ENCODE measurements around the gene NTNG1.

Gene NTNG1

DNA sequence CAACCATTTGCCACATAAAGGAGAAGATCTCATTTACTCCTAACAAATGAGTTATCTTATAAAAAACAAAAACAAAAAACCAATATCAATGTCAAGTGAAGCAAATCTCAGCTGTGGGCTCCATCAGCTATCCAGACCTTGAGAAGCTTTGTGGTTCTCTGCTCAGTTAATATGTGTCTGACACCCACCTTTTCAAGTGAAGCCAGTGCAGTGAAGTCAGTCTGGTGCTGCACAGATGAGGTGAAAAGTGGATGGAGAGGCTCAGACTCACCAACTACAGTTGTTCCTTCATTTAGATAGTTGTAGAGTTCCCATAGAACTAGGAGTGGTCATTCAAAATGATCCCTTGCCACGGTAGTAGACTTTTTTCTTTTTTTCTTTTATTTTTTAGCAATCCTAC lies 106.8 kb downstream of the NTNG1 start:
- TF ChIP-seq, protein P1, sequence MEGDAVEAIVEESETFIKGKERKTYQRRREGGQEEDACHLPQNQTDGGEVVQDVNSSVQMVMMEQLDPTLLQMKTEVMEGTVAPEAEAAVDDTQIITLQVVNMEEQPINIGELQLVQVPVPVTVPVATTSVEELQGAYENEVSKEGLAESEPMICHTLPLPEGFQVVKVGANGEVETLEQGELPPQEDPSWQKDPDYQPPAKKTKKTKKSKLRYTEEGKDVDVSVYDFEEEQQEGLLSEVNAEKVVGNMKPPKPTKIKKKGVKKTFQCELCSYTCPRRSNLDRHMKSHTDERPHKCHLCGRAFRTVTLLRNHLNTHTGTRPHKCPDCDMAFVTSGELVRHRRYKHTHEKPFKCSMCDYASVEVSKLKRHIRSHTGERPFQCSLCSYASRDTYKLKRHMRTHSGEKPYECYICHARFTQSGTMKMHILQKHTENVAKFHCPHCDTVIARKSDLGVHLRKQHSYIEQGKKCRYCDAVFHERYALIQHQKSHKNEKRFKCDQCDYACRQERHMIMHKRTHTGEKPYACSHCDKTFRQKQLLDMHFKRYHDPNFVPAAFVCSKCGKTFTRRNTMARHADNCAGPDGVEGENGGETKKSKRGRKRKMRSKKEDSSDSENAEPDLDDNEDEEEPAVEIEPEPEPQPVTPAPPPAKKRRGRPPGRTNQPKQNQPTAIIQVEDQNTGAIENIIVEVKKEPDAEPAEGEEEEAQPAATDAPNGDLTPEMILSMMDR (IDR thresholded peaks at IDR 0.05; ENCODE audit: insufficient read depth, low read length, missing control alignments): no peak
- H3K4me3 ChIP-seq (ENCODE audit: low read depth, low read length): no peak overlapping the region
- POLR2A ChIA-PET: no interaction called here
- no peak for DNase-seq (ENCODE audit: low read depth, low spot score)
- CTCF ChIA-PET: interaction anchor here (1.0 kb wide), 1 partner anchor 29 kb away, joined by 3 read pairs; no protein-coding TSS in a partner anchor

DNA sequence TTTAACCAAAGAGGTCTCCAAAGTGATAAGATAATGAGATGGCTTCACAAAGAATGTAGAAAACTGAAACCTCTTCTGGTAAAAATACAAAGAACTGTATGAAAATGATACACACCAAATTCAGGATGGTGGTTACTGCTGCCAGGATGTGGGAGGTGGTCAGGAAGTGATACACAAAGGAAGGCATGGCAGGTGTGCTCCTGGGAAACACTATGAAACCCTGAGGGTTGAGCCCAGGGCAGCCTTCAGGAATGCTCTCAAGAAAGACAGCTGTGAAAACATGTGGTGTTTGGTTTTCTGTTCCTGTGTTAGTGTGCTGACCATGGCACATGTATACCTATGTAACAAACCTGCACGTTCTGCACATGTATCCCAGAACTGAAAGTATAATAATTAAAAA lies 109.3 kb downstream of the NTNG1 start:
- TF ChIP-seq, protein P1 (IDR thresholded peaks at IDR 0.05; ENCODE audit: insufficient read depth, low read length, missing control alignments): no peak
- ChIA-PET POLR2A (no interaction called here), CTCF (no interaction called here)
- no peak for DNase-seq (ENCODE audit: low read depth, low spot score)
- no peak overlapping the region for H3K4me3 ChIP-seq (ENCODE audit: low read depth, low read length)

DNA sequence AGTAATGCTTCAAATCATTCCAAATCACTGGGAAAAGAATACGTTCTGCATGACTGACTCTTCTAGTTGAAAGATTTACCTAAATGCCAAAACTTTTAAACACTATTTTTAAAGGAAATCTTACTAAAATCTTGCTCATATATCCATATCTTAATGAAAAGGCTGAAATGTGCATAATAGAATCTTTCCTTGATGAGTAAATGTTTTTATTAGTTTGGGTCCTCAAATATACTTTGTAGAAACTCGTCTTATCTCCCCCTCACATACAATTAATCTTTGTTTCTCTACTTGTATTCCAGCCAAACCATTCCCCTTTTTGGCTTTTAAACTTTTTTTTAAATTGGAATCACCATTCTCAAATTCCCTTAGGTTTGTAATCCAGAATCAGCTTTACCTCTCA lies 110.2 kb downstream of the NTNG1 start:
- POLR2A ChIA-PET: no interaction called here
- CTCF ChIA-PET: no interaction called here
- H3K4me3 ChIP-seq (ENCODE audit: low read depth, low read length): no peak overlapping the region

DNA sequence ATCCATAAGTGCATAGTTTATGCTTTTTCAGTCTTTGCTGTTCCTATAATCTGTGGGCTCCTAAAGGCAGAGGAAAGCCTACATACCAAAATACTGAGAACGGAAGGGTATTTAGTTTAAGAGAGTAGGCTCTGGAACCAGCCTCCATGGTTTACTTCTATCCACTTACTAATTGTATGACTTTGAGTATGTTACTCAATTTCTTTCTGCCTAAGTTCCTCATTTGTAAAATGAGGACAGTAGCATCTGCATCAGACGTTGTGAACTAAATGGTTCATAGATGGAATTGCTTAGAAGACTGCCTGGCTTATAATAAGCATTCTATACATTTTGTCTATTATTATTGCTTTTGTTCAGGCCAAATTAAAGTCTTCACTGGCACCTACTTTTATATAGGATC lies 111.0 kb downstream of the NTNG1 start:
- H3K4me3 ChIP-seq (ENCODE audit: low read depth, low read length): no peak overlapping the region
- CTCF ChIA-PET: no interaction called here
- POLR2A ChIA-PET: no interaction called here
- no peak for DNase-seq (ENCODE audit: low read depth, low spot score)
- TF ChIP-seq, protein P1 (IDR thresholded peaks at IDR 0.05; ENCODE audit: insufficient read depth, low read length, missing control alignments): no peak

More for the DNA sequence above, 110.2 kb downstream of the NTNG1 start:
- DNase-seq (ENCODE audit: low read depth, low spot score): no peak
- TF ChIP-seq, protein P1 (IDR thresholded peaks at IDR 0.05; ENCODE audit: insufficient read depth, low read length, missing control alignments): no peak

DNA sequence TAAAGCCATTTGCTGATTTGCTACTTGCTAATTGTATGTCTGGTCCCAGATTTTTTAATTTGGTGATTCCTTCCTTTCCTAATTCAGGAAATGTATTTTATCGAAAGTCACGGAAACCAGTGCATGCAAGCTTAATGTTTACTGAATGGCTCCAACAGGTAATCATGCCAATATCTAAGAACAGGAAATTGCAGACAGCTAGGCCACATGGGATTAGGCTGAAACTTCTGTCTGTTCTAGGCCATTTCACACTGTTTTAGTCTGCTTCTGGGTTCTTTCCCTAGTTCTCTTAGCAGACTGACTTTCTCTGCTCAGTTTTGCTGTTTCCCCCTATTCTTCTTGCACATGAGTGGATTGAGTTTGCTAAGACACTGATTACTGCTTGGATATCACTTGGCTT lies 111.4 kb downstream of the NTNG1 start:
- DNase-seq (ENCODE audit: low read depth, low spot score): no peak
- TF ChIP-seq, protein P1 (IDR thresholded peaks at IDR 0.05; ENCODE audit: insufficient read depth, low read length, missing control alignments): no peak
- POLR2A ChIA-PET: no interaction called here
- CTCF ChIA-PET: interaction anchor here (1.2 kb wide), 1 partner anchor 25 kb away, joined by 6 read pairs; no protein-coding TSS in a partner anchor
- H3K4me3 ChIP-seq (ENCODE audit: low read depth, low read length): no peak overlapping the region

DNA sequence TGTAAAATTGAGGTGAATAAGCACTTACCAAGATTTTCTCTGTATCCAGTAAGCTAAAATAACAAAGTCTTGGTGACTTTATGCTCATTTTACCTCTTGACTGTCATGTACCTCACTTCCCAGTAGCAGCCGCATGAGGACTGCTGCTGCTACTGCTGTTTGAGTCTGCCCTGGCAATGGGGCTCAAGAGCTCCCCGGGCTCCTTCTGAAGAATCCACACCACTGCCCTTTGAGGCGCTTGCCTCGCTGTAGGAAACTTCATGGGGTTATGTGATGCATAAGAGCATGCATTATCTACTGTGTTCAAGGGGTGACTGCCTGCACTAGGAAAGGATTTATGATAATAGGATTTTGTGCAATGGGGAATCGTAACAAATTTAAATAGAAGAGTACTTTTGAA lies 113.5 kb downstream of the NTNG1 start:
- TF ChIP-seq, protein P1 (IDR thresholded peaks at IDR 0.05; ENCODE audit: insufficient read depth, low read length, missing control alignments): no peak
- no peak overlapping the region for H3K4me3 ChIP-seq (ENCODE audit: low read depth, low read length)
- DNase-seq (ENCODE audit: low read depth, low spot score): no peak
- CTCF ChIA-PET: no interaction called here
- POLR2A ChIA-PET: no interaction called here

Measured in AG04449 (cell line).